GM18873 (cell line): ENCODE measurements around the gene TMC3.

Experiments used
- ATAC-seq: cut with Tn5 transposase; IDR thresholded peaks from one replicate; pipeline ENCODE4 v1.9.1; 2021; ENCODE audit warnings: mild to moderate bottlenecking, moderate library complexity, moderate number of reproducible peaks; ENCODE audit not compliant: unreplicated experiment, low FRiP score

TMC3 gene

DNA sequence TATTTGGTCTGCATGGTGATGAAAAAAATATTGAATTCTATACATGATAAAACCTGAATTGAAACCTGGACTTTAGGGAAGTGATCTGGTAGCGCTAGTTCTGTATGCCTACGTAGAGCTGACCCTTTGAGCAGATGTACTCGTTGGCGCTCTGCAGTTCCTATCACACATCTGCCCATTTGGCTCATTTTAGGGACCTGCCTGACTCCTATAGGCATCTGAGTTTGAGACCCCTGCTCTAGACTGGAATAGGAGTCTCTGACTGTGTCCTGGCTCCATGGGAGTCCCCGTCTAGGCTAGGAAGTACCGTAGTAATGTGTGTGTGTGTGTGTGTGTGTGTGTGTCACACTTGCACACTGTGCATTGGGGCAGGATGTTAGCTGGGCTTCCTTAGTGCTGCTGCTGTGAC is 71.3 kb downstream of the TMC3 start:
- no peak for ATAC-seq

GRCh38 chr15:81301815-81302399 is 72.1 kb downstream of the TMC3 start:
- peak; percentile 89 for ATAC-seq

DNA sequence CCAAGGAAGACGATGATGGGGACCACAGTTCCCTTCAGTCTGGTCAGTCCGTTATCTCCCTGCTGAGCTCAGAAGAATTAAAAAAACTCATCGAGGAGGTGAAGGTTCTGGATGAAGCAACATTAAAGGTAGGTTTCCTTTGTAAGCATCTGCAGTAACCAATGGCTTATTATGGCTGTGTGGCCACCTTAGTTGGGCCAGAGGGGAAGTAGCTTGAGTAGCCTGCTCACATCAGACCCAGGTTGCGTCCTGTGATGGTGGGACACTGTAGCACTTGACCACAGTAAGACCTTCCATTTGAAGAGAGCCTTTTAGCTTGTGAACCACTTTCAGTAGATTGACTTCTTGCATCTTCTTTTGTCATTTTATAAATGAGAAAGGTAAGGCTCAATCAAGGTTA is 72.6 kb downstream of the TMC3 start:
- ATAC-seq, result peak; percentile 1

DNA sequence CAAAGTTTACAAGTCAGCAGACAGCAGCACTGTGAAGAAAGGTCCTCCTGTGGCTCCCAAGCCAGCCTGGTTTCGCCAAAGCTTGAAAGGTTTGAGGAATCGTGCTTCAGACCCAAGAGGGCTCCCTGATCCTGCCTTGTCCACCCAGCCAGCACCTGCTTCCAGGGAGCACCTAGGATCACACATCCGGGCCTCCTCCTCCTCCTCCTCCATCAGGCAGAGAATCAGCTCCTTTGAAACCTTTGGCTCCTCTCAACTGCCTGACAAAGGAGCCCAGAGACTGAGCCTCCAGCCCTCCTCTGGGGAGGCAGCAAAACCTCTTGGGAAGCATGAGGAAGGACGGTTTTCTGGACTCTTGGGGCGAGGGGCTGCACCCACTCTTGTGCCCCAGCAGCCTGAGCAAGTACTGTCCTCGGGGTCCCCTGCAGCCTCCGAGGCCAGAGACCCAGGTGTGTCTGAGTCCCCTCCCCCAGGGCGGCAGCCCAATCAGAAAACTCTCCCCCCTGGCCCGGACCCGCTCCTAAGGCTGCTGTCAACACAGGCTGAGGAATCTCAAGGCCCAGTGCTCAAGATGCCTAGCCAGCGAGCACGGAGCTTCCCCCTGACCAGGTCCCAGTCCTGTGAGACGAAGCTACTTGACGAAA is 74.3 kb downstream of the TMC3 start:
- no peak for ATAC-seq

DNA sequence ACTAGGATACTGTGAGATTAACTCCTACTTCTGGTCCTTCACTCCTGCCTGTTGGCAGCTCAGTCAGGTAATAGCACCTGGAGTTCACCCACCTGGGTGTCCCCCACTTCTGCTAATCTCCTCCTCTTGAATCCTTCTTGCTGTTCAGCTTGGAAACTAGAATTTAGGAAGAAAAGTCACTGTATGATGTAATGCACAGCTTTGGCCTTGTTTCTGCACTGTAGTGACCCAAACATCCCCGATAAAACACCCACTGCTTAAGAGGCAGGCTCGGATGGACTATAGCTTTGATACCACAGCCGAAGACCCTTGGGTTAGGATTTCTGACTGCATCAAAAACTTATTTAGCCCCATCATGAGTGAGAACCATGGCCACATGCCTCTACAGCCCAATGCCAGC is 74.9 kb downstream of the TMC3 start:
- no peak for ATAC-seq

GRCh38 chr15:81298611-81299010 is 75.4 kb downstream of the TMC3 start:
- ATAC-seq, result no peak

- ATAC-seq, result no peak
Measured at GRCh38 chr15:81297603-81298575, 76.1 kb downstream of the TMC3 start.

- no peak for ATAC-seq
Measured at GRCh38 chr15:81297147-81297572, 76.9 kb downstream of the TMC3 start.

DNA sequence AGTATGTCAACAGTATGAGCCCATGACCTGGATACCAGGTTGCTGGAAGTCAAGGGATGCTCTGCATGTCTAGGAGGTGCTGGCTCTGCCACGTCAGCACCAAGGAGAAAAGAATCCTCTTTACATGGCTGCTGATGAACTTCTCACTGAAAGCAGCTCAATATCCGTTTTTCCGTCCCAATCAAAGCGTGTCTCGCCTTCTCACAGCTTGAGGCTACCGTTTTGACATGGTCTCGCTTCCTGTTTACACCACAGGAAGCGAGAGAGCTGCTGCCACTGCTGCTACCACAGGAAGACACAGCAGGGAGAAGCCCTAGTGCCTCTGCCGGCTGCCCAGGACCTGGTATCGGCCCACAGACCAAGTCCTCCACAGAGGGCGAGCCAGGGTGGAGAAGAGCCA is 77.3 kb downstream of the TMC3 start:
- ATAC-seq, result peak; percentile 35

GRCh38 chr15:81296186-81296585 is 77.8 kb downstream of the TMC3 start:
- ATAC-seq, result no peak

GRCh38 chr15:81295486-81296121 is 78.4 kb downstream of the TMC3 start:
- no peak for ATAC-seq

DNA sequence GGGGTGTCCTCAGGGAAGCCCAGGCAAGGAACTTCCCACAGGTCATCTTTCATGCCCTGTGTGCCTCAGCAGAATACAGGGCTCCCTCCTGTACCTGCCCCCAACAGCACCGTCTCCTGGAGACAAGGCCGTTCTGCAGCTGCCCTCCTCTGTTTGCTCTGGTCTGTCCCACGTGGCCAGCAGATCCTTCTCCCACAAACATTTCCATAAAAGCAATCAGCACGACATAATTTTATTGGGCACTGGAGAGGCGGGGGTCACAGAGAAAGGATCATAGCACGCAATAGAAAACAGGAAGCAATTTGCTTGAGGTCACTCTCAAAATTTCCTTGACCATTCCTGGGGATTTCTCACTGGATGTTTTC is 79.5 kb downstream of the TMC3 start:
- ATAC-seq, result no peak

GRCh38 chr15:81293728-81294515 is 80.1 kb downstream of the TMC3 start:
- peak; percentile 66 for ATAC-seq

GRCh38 chr15:81292523-81293001 is 81.5 kb downstream of the TMC3 start:
- ATAC-seq, result peak; percentile 28

GRCh38 chr15:81291916-81292522 is 82.0 kb downstream of the TMC3 start:
- ATAC-seq, result no peak

GRCh38 chr15:81289910-81290309 is 84.1 kb downstream of the TMC3 start:
- no peak for ATAC-seq

- no peak for ATAC-seq
Measured at GRCh38 chr15:81288616-81289015, 85.4 kb downstream of the TMC3 start.

- no peak for ATAC-seq
Measured at GRCh38 chr15:81288040-81288439, 86.0 kb downstream of the TMC3 start.

DNA sequence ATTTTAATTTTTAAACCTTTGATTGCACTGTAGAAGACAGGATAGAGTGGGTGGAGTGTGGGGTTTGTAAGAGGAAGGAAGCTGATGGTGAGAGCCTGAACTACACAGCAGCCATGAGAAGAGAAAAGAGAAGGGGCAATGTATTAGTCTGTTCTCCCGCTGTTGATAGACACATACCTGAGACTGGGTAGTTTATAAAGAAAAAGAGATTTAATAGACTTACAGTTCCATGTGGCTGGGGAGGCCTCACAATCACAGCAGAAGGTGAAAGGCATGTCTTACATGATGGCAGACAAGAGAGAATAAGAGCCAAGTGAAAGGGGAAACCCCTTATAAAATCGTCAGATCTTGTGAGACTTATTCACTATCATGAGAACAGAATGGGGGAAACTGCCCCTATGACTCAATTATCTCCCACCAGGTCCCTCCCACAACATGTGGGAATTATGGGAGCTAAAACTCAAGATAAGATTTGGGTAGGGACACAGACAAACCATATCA is 87.3 kb downstream of the TMC3 start:
- ATAC-seq, result no peak
